Right ventricle myocardium inferior (tissue), 1 donor: ENCODE measurements around the gene TGIF2LX. TPM values are rescaled to one million over a fixed set of nuclear protein-coding genes. Genes with fewer than 3 reads are reported as not detected.
"Not testable (repeated sequence)": the region's sequence is repeated elsewhere in the genome, so short reads cannot be mapped to it uniquely, and the experiment has no call there.

Experiments
- ATAC-seq: fragments of 200-7000 bp; cut with Tn5 transposase; one replicate; pipeline ENCODE4 v1.9.1; 2020; ENCODE audit warnings: mild to moderate bottlenecking, moderate library complexity
- DNase-seq: peaks from one replicate; pipeline ENCODE4 v3.0.0; 2021; ENCODE audit errors: missing footprints
- intact Hi-C: fragments of 100-400 bp; cut with DNase I; formaldehyde crosslinking; loops from one replicate; pipeline ENCODE4 v1.11.0; 2022
- long read RNA-seq: library from polyadenylated mRNA; unstranded; transcript quantifications from one replicate; pipeline ENCODE4 v2.0.0, GENCODE V29; 2021
- total RNA-seq: library from RNA; stranded (reverse); fragmentation: NEBNext Ultra II Directional; extraction: Animal tissue kit (Norgen Biotek cat#: 25700); gene quantifications from one replicate; pipeline ENCODE4 v1.2.1, GENCODE V29; 2021
- donor health status: DM: no; HTN: yes; CAD: no; lungs with severe emphysema.

Gene TGIF2LX
- not detected for total RNA-seq
- long read RNA-seq = 0 reads

- DNase-seq, intact Hi-C loops, ATAC-seq: not testable (repeated sequence)
Observed at GRCh38 chrX:89921665-89922064, at the start of gene TGIF2LX. TSS of gene TGIF2LX (plus strand) at chrX:89921908. CDS start at chrX:89922086, 178 bp downstream.

GRCh38 chrX:89922338-89922934 lies 728 bp downstream of the TGIF2LX start:
- intact Hi-C loops, DNase-seq, ATAC-seq: not testable (repeated sequence)

- intact Hi-C loops = not testable (repeated sequence)
Observed at GRCh38 chrX:89943077-89943476, 21.4 kb downstream of the TGIF2LX start.

GRCh38 chrX:89965588-89965987 lies 43.9 kb downstream of the TGIF2LX start:
- intact Hi-C loops, ATAC-seq, DNase-seq: not testable (repeated sequence)

More at GRCh38 chrX:89943077-89943476, 21.4 kb downstream of the TGIF2LX start:
- not testable (repeated sequence) for ATAC-seq, DNase-seq
